GM12892 (cell line): ENCODE data around the gene CAMK2D.

Experiments
- POLR2A ChIP-seq: IDR thresholded peaks from 2 replicates; pipeline ENCODE4 v1.6.1; 2011; ENCODE audit warnings: low read depth, low read length, control low read depth
- POLR2AphosphoS5 ChIP-seq: IDR thresholded peaks from 2 replicates; pipeline ENCODE4 v1.6.1; 2011; ENCODE audit warnings: low read depth, low read length, control low read depth
- TAF1 ChIP-seq: IDR thresholded peaks from 2 replicates; pipeline ENCODE4 v1.6.1; 2011; ENCODE audit warnings: low read depth, mild to moderate bottlenecking, control low read depth, low read length, borderline replicate concordance

GRCh38 chr4:113743690-113744089 is 17.8 kb downstream of the CAMK2D start:
- no peak for TF ChIP-seq POLR2A
- TF ChIP-seq POLR2AphosphoS5: no peak
- no peak for TF ChIP-seq TAF1
